Stimulated activated naive CD4-positive, alpha-beta T cell (primary cell): ENCODE data around the gene CATSPERZ.

ENCODE experiments used
- DNase-seq, 6 experiments: peaks; one replicate each; lab custom pipeline; 2025; lab: John Stamatoyannopoulos, UW

The CATSPERZ gene

DNA sequence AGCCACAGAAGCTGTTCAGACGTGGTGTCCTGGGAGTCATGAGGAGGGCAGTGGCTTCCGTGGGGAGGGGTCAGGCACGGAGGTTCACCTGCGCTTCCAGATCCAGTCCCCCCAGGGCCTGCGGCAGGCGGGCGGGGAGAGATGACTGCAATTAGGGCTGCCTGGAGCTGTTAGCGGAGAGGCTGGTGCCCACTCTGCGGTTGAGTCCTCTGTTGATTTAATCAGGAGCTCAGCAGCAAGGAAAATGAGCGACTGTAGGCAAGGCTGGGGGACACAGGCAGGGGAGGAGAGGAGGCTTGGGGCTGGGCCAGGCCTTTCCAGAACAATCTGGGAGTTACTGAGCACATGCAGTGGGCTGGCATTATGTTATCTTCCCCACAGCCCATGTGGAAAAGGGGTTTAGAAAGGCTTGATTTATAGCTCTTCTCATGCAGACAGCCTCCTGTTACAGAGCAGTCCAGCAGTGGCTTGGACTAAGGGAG, 35.7 kb upstream of the CATSPERZ start:
- no peak for DNase-seq

DNA sequence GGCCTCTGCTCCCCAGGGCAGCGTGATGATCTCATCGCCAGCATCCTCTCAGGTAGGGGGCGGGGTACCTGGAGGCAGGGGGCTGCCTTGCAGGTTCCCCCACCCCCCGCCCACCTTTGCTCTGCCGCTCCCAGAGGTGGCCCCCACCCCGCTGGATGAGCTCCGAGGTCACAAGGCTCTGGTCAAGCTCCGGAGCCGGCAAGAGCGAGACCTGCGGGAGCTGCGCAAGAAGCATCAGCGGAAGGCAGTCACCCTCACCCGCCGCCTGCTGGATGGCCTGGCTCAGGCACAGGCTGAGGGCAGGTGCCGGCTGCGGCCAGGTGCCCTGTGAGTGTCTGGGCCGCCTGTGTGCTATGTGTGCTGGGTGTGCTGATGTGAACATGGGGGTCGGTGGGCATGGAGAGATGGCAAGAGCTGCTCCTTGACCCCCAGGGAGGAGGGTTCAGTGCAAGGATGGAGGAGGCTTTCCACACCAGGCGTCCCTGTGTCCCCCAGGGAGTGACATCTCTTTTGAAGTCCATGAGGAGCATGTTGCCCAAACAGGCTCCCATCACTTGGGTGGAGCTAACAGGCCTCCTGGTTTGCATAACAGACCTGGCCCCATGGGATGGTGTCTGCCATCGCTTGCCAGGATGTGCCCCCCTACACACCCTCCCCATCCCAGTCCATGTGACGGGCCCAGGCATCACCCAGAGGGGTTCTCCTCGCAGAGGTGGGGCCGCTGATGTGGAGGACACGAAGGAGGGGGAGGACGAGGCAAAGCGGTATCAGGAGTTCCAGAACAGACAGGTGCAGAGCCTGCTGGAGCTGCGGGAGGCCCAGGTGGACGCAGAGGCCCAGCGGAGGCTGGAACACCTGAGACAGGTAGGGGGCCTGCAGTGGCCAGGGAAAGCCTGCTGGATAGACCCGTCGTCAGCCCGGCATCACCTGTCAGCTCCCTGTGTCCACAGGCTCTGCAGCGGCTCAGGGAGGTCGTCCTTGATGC, 34.7 kb upstream of the CATSPERZ start:
- DNase-seq, result no peak

DNA sequence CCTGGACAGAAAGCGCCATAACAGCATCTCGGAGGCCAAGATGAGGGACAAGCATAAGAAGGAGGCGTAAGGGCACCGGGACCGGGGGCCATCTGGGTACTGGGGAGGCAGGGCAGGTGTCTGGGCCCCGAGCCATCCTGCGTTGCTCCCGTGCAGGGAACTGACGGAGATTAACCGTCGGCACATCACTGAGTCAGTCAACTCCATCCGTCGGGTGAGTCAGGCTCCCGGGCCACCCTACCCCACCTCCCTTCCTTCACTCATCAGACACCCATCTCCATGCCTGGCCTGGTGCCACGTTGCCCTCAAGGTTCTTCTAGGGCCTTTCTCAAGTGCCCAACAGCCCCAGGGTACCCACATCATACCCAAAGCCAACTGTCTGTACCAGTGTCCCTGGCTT, 33.8 kb upstream of the CATSPERZ start:
- DNase-seq, result no peak

DNA sequence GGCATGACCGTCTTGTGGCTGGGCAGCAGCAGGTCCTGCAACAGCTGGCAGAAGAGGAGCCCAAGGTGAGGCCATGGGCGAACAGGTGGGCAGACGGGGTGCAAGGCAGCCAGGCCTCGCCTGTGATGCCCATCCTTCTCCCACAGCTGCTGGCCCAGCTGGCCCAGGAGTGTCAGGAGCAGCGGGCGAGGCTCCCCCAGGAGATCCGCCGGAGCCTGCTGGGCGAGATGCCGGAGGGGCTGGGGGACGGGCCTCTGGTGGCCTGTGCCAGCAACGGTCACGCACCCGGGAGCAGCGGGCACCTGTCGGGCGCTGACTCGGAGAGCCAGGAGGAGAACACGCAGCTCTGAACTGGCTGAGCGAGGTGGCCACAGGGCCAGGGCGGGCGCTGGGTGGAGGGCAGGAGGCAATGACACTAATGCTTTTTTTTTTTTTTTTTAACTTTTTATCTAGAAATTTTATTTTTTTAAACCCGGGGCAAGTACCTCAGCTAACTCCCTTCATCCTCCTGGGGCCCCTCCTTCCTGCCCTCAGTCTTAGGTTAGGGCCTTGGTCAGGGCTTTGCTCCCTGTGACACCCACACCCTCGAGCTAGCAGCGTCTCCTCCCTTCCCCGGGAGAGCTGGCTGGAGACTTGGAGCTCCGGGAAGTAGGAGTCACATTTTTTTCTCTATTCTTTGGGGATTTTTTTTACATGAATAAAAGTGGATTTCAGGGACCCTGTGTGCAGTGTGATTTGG, 32.8 kb upstream of the CATSPERZ start:
- DNase-seq, result no peak

DNA sequence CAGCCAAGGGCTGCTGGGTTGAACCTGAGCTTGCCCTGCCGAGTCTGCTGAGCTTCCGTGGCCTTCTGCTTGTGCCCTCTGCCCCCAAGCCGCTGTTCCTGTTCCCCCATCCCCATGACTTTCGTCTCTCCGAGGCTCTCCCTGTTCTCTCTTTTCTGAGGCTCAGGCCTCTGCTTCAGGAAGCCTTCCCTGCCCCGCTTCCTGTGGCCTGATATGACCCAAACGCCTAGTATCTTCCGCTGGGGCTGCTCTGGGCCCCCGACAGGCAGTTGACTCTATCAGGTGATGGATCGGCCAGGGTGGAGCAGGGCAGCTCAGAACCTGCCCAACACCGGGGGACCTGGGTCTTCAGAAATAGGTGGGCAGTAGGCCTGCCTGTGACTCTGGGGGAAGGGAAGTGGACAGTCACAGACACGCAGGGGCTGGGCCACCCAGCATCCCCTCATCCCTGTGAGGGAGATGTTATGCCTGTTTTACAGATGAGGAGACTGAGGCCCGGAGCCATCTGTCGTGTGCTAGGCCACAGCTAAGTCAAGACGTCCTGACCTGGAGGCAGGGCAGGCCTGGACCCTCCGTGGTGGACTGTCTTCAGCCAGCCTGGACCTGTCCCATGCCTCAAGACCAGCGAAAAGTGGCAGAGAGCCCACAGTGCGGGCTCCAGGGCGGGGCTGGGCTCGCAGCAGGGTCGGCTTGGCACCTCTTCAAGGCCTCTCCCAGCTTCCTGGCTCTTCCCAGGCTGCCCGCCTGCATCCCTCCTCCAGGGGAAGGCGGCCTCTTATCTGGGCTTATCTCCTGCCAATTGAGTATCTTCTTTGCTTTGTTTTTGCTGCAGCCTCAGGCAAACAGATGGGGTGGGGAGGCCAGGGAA, 31.9 kb upstream of the CATSPERZ start:
- DNase-seq, result no peak

DNA sequence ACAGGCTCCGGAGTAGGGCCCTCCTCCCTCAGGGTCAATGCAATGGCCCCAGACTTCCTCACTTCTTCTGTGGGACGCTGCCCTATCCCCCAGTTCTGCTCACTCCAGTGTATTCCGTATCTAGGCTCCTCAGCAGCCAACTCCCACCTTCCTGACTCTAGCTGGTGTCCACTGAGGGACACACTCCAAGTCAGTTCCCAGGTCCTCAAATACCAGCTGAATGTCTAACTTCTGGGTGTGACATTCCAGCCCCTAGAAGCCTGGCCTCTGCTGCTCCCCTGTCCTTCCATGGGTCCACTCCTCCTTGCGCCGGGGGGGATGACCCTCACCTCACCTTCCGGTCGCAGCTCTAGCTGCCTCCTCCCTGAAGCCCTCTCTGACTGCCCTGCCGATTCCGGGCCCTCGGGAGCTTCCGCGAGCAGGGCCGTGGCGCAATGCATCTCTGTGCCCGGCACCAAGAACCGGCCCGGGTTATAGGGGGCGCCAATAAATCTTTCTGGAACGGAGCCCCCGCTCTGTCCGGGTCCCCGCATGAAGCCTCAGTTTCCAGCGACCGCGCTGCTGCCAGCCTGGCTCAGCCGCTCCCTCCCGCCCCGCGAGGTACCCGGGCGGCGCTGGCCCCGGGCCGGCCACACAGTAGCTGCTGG, 31.1 kb upstream of the CATSPERZ start:
- peak in 2 of 6 experiments; percentile 50 to 51 for DNase-seq

DNA sequence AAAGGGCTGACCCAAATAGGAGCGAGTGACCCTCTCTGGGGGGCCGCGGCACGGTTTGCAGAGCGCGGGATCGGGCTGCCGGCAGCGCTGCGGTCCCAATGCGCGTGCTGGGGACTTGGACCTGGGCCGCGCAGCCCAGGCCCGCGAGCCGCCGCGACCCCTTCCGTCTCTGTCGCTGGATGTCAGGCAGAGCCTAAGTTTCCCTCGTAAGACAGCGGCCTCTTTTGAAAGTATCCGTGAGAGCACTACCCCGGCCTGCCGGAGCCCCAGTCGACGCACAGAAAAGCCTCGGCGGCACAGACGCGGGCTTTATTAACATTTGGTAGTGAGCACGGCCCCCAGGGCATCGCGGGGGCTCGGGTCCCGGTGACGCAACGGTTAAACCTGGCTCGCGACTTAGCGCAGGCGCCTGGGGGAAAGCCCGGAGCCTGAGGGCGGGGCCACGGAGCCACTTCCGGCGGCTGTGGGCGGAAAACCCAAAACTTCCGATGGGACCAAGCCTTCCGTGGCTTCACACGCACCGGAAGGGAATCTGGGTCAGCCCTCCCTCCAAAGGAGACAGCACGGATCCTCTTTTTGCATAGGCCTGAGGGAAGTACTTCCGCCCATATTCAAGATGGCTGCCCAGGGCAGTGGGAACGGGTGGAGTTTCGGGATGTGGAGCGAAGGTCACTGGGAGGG, 30.5 kb upstream of the CATSPERZ start:
- DNase-seq, result peak; percentile 95 to 98 (median 96)

DNA sequence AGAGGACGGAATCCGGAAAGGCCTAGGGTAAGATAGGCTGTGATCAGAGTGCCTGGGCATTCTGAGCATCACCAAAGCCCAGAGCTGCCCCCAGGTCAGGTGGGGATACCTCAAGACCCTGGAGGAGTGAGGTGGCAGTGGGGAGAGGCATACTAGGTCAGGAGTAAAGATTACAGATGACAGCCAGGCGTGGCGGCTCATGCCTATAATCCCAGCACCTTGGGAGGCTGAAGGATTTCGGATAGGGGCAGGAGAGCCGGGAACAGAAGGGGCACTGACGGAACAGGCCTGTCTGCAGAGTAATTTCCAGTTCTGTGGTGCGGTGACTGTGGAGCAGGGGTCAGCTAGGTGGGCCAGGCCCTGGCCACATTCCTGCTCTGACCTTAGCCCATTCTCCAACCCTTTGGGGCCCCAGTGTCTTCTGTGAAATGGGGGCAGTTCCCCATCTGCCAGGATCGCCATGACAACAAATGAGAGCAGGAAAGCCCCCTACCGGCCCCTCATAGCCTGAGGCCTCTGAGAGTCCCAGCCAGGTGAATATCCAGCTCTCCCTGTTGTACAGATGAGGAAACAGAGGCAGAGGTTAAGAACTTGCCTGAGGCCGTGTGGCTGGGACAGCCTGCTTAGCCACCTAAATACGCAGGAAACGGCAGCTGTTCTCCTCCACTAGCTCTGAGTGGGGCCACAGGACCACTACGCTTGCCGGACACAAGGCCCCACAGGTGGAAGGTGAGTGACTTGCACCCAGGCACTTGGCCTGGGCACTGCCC, 24.9 kb upstream of the CATSPERZ start:
- no peak for DNase-seq

DNA sequence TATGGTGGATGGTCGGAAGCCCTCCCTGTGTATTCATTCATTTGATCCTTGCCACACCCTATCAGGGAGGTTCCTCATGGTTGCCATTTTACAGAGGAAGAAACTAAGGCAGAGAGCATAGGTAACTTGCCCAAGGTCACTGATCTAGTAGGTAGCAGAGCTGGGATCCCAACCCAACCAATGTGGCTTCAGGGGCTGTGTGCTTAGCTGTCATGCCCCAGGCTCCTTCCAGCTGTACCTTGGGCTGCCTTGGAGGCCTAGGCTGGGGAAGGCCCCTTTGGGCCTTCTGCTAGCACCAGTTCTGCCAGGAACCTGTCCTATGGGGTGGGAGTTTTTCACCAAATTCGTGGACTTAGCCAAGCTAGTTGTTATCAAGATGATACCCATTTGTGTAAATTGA, 24.3 kb upstream of the CATSPERZ start:
- no peak for DNase-seq

DNA sequence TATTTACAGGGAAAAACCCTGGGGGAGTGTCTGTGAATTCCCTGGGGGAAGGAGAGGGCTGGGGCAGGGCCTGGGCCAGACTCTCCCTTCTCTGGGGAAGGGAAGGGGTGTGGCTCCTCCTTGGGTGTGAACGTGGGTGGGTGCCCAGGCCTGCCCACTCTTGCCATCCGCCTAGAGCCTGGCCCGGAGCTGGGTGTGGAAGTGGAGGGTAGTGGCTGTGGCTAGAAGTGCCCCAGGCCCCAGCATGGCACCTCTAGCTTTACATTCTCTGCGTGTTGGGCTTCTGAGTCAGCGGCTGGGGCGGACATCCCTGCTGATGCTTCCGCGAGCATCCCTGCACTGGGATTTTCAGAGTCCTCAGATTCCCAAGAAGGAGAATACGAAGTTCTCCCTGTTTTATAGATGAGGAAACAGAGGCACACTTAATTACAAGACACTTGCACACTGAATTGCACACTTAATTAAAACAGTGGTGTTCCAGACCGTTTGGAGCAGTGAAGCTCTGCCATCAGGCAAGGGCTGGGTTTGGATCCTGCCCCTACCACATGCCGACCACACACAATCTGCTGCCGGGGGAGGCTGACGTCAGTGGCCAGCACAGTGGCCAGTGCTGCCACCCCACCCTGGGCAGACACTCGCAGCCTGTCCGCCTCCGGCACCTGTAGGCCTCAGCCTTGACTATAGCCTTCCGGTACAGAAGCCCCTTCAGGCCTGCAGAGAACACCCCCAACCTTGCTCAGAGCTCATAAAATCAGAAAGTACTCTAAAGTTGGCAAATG, 23.3 kb upstream of the CATSPERZ start:
- DNase-seq, result no peak

DNA sequence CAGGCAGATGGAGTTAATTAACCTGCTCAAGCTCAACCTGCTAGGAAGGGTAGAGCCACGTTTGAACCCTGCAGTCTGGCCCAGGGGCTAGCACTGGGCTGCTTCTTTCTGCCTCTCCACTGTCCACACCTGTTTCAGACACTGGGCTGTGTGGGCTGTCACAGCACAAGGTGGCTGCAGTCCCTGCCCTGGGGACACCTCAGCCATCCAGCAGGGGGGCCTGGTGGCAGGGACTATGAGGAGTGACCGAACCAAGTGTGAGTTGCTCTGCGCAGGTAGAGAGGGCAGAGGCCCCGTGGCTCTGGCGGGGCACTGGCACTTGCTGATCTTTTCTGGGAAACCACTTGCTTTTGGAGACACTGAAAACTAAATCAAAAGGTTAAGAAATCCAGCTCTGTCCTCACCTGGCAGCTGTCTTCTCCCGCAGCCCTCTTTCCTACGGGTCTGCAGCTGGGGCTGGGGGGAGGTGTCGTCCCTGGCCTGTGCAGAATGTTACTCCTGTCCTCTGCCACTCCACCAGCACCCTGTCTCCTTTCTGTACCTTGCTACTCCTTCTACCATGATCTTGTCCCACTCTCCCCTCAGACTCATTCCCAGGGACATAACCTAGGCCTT, 21.5 kb upstream of the CATSPERZ start:
- DNase-seq, result no peak

DNA sequence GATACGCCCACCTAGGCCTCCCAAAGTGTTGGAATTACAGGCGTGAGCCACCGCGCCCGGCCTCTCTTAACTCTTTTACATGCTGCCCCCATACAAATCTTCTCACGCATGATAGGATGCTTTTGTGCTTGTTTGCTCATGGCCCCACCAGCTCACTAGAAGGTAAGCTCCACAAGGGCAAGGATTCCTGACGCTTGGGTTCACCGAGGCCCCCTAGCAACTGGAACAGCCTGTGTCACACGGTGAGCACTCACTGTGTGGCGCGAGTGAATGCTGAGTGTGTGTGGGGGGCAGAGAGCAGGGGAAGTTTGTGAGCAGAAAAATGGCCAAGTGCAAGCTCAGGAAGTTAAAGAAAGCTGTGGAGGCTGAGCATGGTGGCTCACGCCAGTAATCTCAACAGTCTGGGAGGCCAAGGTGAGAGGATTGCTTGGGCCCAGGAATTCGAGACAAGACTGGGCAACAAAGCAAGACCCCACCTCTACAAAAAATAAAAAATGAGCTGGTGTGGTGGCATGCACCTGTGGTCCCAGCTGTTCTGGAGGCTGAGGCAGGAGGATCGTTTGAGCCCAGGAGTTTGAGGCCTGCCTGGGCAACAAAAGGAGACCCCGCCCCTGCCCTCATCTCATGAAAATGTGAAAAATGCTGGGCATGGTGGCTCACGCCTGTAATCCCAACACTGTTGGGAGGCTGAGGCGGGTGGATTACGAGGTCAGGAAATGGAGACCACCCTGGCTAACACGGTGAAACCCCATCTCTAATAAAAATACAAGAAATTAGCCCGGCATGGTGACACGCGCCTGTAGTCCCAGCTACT, 18.0 kb upstream of the CATSPERZ start:
- DNase-seq, result no peak

DNA sequence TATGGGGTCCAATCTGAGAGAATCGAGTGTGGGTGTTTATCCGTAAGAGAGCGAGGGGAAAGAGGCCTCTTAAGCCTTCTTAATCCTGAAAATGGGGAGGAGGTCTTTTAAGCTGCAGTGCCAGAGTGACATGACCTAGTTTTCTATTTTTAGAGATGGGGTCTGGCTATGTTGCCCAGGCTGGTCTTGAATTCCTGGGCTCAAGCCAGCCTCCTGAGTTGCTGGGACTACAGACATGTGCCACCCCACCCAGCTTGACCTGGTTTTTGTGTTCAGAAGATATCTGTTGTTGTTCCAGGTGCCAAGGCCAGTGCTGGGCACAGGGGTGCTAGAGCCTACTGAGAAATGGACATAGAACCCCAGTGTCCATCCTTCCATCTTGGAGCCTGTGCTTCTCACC, 17.1 kb upstream of the CATSPERZ start:
- DNase-seq, result no peak

DNA sequence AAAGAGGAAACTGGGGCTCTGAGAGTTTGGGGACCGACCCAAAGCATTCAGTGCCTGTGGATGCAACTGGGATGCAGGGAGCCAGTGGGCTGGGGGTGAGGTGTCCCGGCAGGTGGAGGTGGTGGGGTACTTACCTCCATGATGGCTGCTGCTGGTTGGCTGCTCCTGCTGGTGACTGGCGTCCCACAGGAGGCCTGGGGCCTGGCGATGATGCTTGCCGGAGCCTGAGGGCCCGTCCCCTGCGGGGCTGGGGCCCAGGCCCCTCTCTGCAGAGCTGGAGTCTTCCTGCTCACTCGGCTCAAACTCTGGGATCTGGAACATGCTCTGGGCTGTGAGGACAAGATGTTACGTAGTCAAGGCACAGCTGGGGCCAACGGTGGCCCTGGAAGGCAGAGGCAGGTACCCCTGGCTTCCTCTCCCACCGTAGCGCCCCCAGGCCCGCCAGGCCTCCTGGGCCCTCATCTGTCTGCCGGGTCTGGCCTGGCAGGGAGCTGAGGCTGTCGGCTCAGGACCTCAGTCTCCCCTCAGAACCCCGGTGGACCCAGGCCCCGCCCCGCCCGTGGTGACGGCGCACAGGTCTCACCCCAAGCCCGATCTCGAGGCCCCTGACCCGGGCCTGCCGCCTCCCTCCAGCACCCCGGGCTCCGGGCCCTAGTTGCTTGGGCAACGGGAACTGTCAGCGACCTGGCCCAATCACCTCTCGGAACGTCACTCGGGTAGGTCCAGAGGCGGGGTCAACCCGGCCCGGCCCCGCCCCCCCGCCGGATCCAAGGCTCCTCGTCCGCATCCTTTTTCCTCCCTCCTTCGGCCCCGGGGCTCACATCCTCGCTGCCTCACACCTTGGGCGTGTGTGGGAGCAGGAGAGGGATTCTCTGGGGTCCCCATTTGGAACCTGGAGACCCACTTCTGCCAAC, 15.9 kb upstream of the CATSPERZ start, which contains the start of gene BAD:
TSS of gene BAD (minus strand) at position 618 of the 914 bp plus-strand sequence. CDS start at position 321, 297 bp downstream.
- DNase-seq, result peak; percentile 80 to 92 (median 90)

DNA sequence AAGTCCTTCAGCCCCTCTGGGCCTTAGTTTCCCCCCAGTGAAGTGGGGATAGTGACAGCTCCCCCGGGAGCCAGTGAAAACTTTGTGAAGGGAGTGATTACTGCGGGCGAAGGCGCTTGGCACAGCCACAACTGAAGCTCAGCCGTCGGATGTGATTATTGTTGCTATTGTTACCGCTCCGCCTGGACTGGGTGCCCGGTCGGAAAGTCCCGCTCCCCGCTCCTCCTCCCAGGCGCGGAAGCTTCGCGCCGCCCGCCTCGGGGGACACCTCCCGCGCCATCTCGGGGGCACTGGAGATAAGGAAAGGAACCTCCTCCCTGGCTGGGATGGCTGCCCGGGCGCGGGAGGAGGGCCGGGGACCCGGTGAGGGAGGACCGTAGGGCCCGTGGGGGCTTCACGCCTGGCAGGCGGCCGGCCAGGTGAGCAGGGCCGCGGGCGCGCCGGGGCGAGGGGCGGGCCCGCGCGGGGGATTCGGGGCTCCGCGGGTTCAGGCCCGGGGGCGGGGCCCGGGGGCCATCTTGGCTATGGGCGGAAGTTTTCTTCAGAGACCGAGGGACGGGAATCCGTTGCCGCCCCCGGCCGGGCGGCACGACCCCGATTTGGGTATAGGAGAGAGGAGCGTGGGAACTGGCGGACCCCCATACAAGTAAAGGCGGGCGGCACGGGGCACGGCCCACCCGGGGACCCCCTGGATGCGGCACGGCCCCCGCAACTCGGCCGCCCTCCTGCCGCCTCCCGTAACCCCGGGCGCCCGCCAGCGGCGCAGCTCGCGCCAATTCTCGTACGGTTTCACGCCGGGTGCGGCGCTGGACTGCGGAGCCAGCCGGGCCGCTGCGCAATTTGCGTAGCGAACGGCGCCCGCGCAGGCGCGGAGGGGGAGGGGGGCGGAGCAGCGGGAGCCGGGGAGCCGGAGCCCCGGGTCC, 14.9 kb upstream of the CATSPERZ start, which contains the start of gene GPR137:
TSS of gene GPR137 (plus strand) at position 887 of the 923 bp plus-strand sequence. CDS start 677 bp downstream, outside the sequence.
- peak; percentile 83 to 99 (median 92) for DNase-seq
